A673 (cell line): Measurements from ENCODE around the gene SREBF2. TPM values are rescaled to one million over a fixed set of nuclear protein-coding genes. Genes with fewer than 3 reads are reported as not detected.
A peak's percentile ranks its signal among the peaks of the same experiment; 100 is the strongest.

Source experiments
- BruUV-seq: library from RNA; stranded (reverse); fragments of 400-500 nt; replicated peaks from 2 replicates; lab custom pipeline; 2021; lab: Mats Ljungman, UMichigan
- CTCF ChIA-PET: fragments of 300-600 bp; sonication (Branson Sonifier 250); formaldehyde crosslinking; loops from one replicate; lab custom pipeline; 2022; ENCODE audit warnings: antibody characterized with exemption; lab: Charles Lee
- POLR2A ChIA-PET: fragments of 300-600 bp; sonication (Branson Sonifier 250); formaldehyde crosslinking; loops from one replicate; lab custom pipeline; 2022; ENCODE audit warnings: antibody characterized with exemption; ENCODE audit not compliant: low non-redundant PET; lab: Charles Lee
- DNase-seq: peaks from one replicate; pipeline ENCODE4 v3.0.0-alpha.2; 2015; ENCODE audit warnings: low spot score
- H3K27ac ChIP-seq: fragments of 200-600 bp; sonication (generic); 2 replicates; pipeline ENCODE4 v1.5.1; 2016; ENCODE audit warnings: mixed run types, low read depth, mild to moderate bottlenecking, mixed read lengths, antibody characterized with exemption, low read length; ENCODE audit not compliant: poor library complexity, severe bottlenecking
- H3K27me3 ChIP-seq: fragments of 200-600 bp; sonication (generic); replicated peaks from 2 replicates; pipeline ENCODE4 v1.6.1; 2017; ENCODE audit warnings: mixed run types, low read depth, mild to moderate bottlenecking, mixed read lengths, antibody characterized with exemption, low read length; ENCODE audit not compliant: insufficient read depth, poor library complexity
- H3K36me3 ChIP-seq: fragments of 200-600 bp; sonication (generic); 2 replicates; pipeline ENCODE4 v1.6.1; 2016; ENCODE audit warnings: mixed run types, mild to moderate bottlenecking, mixed read lengths, antibody characterized with exemption, low read length; ENCODE audit not compliant: insufficient read depth, poor library complexity, severe bottlenecking
- H3K4me1 ChIP-seq: fragments of 200-600 bp; sonication (generic); 2 replicates; pipeline ENCODE4 v1.6.1; 2017; ENCODE audit warnings: mixed run types, mild to moderate bottlenecking, mixed read lengths, antibody characterized with exemption, low read length; ENCODE audit not compliant: insufficient read depth, poor library complexity, severe bottlenecking
- H3K4me3 ChIP-seq: fragments of 200-600 bp; sonication (generic); 2 replicates; pipeline ENCODE4 v1.5.1; 2016; ENCODE audit warnings: low read depth, mixed run types, mild to moderate bottlenecking, mixed read lengths, low read length; ENCODE audit not compliant: poor library complexity, severe bottlenecking
- H3K9me3 ChIP-seq: fragments of 200-600 bp; sonication (generic); 2 replicates; pipeline ENCODE4 v1.6.1; 2016; ENCODE audit warnings: mixed run types, low read depth, mild to moderate bottlenecking, mixed read lengths, antibody characterized with exemption, low read length; ENCODE audit not compliant: poor library complexity, severe bottlenecking
- CTCF ChIP-seq: fragments of 300-800, 200-600 bp; sonication (generic); conservative IDR thresholded peaks from 2 replicates; pipeline ENCODE4 v1.5.1; 2017; ENCODE audit warnings: low read depth, mild to moderate bottlenecking, antibody characterized with exemption, low read length, moderate library complexity, mixed read lengths
- EZH2 ChIP-seq: fragments of 200-600 bp; sonication (generic); IDR thresholded peaks from 2 replicates; pipeline ENCODE4 v1.6.1; 2017; ENCODE audit warnings: borderline replicate concordance, low read depth, mild to moderate bottlenecking, mixed read lengths, antibody characterized with exemption, low read length; ENCODE audit not compliant: poor library complexity, severe bottlenecking
- intact Hi-C: fragments of 100-400 bp; cut with micrococcal nuclease; formaldehyde crosslinking; loops from one replicate; pipeline ENCODE4 v1.10.0; 2022; ENCODE audit not compliant: unreplicated experiment
- total RNA-seq: library from RNA; stranded (reverse); gene quantifications from 2 replicates; pipeline ENCODE4 v1.2.3, GENCODE V29; 2021

SREBF2 gene
- total RNA-seq, 1 experiment from 2014 or later: 141 TPM

- intact Hi-C loops: no loop called here
- no peak for TF ChIP-seq EZH2
- CTCF ChIA-PET: interaction anchor here (0.7 kb wide), 1 partner anchor 159 kb away, joined by 3 read pairs; no protein-coding TSS in a partner anchor
- H3K27ac ChIP-seq: peak overlapping the region; percentile 37
- H3K9me3 ChIP-seq: no peaks in the 10 kb centered on the region
- no peak overlapping the region for H3K4me3 ChIP-seq
- peaks cover 3% of the 10 kb centered on the region for H3K27me3 ChIP-seq
- H3K36me3 ChIP-seq: peaks cover 57% of the 10 kb centered on the region
- BruUV-seq: no TSS peak
- peaks cover 13% of the 10 kb centered on the region for H3K4me1 ChIP-seq
- POLR2A ChIA-PET: no interaction called here
- no peak for DNase-seq
Measured at GRCh38 chr22:41905411-41906202, 72.7 kb downstream of the SREBF2 start.

DNA sequence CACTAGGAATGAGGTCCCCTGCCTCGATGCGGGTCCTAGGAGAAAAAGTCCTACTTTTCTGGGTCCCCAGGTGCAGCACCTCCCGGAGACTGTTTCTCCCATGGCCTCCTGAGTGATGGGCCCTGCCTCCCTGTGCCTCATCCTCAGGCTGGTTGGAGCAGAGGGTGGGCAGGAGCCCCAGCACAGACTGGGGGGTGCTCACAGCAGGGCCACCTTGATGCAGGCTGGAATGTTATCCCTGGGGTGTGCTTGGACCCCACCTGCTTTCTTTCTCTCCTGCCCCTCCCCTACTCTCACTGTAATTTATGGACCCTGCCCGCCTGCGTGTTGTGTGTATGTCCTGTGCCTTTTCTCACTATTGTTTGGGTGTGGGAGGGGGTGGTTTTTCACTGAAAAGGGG is 73.9 kb downstream of the SREBF2 start:
- H3K27ac ChIP-seq: no peak overlapping the region
- intact Hi-C loops: no loop called here
- H3K9me3 ChIP-seq: no peaks in the 10 kb centered on the region
- H3K36me3 ChIP-seq: peaks cover 46% of the 10 kb centered on the region
- peaks cover 16% of the 10 kb centered on the region for H3K4me1 ChIP-seq
- CTCF ChIA-PET: no interaction called here
- BruUV-seq: TSS peak; percentile 54
- no peak for DNase-seq
- POLR2A ChIA-PET: interaction anchor here (0.6 kb wide), 1 partner anchor 19 kb away, joined by 4 read pairs; no protein-coding TSS in a partner anchor
- peaks cover 12% of the 10 kb centered on the region for H3K27me3 ChIP-seq
- TF ChIP-seq EZH2 (no peak), CTCF (no peak)
- no peak overlapping the region for H3K4me3 ChIP-seq

GRCh38 chr22:41907436-41908401 is 74.8 kb downstream of the SREBF2 start:
- ChIA-PET CTCF (no interaction called here), POLR2A (interaction anchor here (0.6 to 0.7 kb wide), 2 partner anchors 18 to 318 kb away, joined by 3 to 4 read pairs; partner anchors contain the start of gene PMM1)
- Histone ChIP-seq H3K4me3 (no peak overlapping the region), H3K36me3 (peaks cover 42% of the 10 kb centered on the region), H3K27ac (peak overlapping the region; percentile 42), H3K4me1 (peaks cover 16% of the 10 kb centered on the region), H3K27me3 (peaks cover 18% of the 10 kb centered on the region), H3K9me3 (no peaks in the 10 kb centered on the region)
- peak; percentile 59 for DNase-seq
- TF ChIP-seq CTCF (no peak), EZH2 (no peak)
- intact Hi-C loops: no loop called here
- BruUV-seq: no TSS peak
